Central memory CD4-positive, alpha-beta T cell (primary cell): ENCODE data around the gene EIF1.
"Not testable (repeated sequence)": the region's sequence is repeated elsewhere in the genome, so short reads cannot be mapped to it uniquely, and the experiment has no call there.

Experiments
- DNase-seq: peaks from one replicate; pipeline ENCODE4 v3.0.0; 2022

EIF1 gene

GRCh38 chr17:41679740-41680425 is 8.8 kb upstream of the EIF1 start:
- DNase-seq: no peak

GRCh38 chr17:41680426-41681040 is 8.2 kb upstream of the EIF1 start:
- DNase-seq: no peak

GRCh38 chr17:41681776-41682175 is 6.9 kb upstream of the EIF1 start:
- no peak for DNase-seq

GRCh38 chr17:41682631-41683030 is 6.1 kb upstream of the EIF1 start:
- no peak for DNase-seq

GRCh38 chr17:41683441-41684007 is 5.2 kb upstream of the EIF1 start:
- DNase-seq: no peak

GRCh38 chr17:41684035-41684434 is 4.7 kb upstream of the EIF1 start:
- no peak for DNase-seq

GRCh38 chr17:41685753-41686152 is 2.9 kb upstream of the EIF1 start:
- not testable (repeated sequence) for DNase-seq

- DNase-seq: no peak
Measured at GRCh38 chr17:41686281-41686680, 2.4 kb upstream of the EIF1 start.

- peak; percentile 66 for DNase-seq
Measured at GRCh38 chr17:41687828-41688640, 651 bp upstream of the EIF1 start.

GRCh38 chr17:41689497-41690299 is 1.0 kb downstream of the EIF1 start:
- DNase-seq: peak; percentile 60

GRCh38 chr17:41690497-41690896 is 1.8 kb downstream of the EIF1 start:
- no peak for DNase-seq

- peak; percentile 31 for DNase-seq
Measured at GRCh38 chr17:41691031-41691777, 2.5 kb downstream of the EIF1 start.

- peak; percentile 40 for DNase-seq
Measured at GRCh38 chr17:41692722-41693521, 4.2 kb downstream of the EIF1 start.

GRCh38 chr17:41695134-41695661 is 6.5 kb downstream of the EIF1 start:
- DNase-seq: peak; percentile 14

GRCh38 chr17:41695954-41696757 is 7.5 kb downstream of the EIF1 start:
- DNase-seq: peak; percentile 72

GRCh38 chr17:41697122-41697962 is 8.7 kb downstream of the EIF1 start:
- DNase-seq: no peak

GRCh38 chr17:41700843-41701242 is 12.2 kb downstream of the EIF1 start:
- DNase-seq: not testable (repeated sequence)

GRCh38 chr17:41702712-41703111 is 14.0 kb downstream of the EIF1 start:
- no peak for DNase-seq
